Measurements from ENCODE around the gene PLOD3.
A peak's percentile ranks its signal among the peaks of the same experiment; 100 is the strongest.

GRCh38 chr7:101170617-101171441 lies 46.6 kb downstream of the PLOD3 start:
- TF ChIP-seq CTCF (optimal IDR thresholded peaks at IDR 0.05 in 1 of 3, IDR thresholded peaks at IDR 0.05 in 1 of 3, conservative IDR thresholded peaks at IDR 0.05 in 1 of 3; ENCODE audit: extremely low read depth in 1 of 3, insufficient read depth in 2 of 3, low read length in 3 of 3) (no peak), EZH2 (IDR thresholded peaks at IDR 0.05; ENCODE audit: low read length) (peak; percentile 18)

All from keratinocyte (primary cell).